ENCODE data around the gene CCDC142.

GRCh38 chr2:74516650-74517049, 33.9 kb upstream of the CCDC142 start:
- TF ChIP-seq CTCF (IDR thresholded peaks at IDR 0.05) (no peak), POLR2A (IDR thresholded peaks at IDR 0.05) (no peak)

All from testis (tissue), 2 donors.